ENCODE results near the gene ABCC8.

The ABCC8 gene

GRCh38 chr11:17476317-17477083, at the start of gene ABCC8:
ABCC8 (minus strand) TSS chr11:17476845; CDS start chr11:17476776, 69 bp downstream.
- TF ChIP-seq, protein P1, sequence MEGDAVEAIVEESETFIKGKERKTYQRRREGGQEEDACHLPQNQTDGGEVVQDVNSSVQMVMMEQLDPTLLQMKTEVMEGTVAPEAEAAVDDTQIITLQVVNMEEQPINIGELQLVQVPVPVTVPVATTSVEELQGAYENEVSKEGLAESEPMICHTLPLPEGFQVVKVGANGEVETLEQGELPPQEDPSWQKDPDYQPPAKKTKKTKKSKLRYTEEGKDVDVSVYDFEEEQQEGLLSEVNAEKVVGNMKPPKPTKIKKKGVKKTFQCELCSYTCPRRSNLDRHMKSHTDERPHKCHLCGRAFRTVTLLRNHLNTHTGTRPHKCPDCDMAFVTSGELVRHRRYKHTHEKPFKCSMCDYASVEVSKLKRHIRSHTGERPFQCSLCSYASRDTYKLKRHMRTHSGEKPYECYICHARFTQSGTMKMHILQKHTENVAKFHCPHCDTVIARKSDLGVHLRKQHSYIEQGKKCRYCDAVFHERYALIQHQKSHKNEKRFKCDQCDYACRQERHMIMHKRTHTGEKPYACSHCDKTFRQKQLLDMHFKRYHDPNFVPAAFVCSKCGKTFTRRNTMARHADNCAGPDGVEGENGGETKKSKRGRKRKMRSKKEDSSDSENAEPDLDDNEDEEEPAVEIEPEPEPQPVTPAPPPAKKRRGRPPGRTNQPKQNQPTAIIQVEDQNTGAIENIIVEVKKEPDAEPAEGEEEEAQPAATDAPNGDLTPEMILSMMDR (IDR thresholded peaks at IDR 0.05), result no peak

DNA sequence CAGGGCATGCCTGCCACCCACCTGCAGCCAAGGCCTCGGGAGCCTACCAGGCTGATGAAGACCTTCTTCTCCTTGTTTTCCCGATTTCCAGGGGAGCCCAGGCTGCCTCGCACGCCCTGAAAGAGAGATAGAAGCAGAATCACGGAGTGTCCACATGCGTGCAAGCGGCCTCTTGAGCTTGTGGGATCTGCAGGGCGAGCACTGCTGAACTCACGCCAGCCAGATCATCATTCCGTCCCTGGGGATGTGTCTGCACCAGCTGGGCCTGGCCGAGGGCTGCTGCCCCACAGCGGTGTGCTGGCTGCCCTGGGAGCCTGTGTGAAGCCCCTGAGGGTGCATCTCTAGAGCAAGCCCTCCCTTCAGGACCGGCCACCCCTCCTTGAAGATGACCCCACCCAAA, 49.7 kb upstream of the ABCC8 start:
- TF ChIP-seq, protein P1 (IDR thresholded peaks at IDR 0.05), result no peak

- TF ChIP-seq, protein P1 (IDR thresholded peaks at IDR 0.05), result no peak
These were observed 48.9 kb upstream of the ABCC8 start for GRCh38 chr11:17525570-17525969.

GRCh38 chr11:17524221-17524620, 47.6 kb upstream of the ABCC8 start:
- TF ChIP-seq, protein P1 (IDR thresholded peaks at IDR 0.05), result no peak

DNA sequence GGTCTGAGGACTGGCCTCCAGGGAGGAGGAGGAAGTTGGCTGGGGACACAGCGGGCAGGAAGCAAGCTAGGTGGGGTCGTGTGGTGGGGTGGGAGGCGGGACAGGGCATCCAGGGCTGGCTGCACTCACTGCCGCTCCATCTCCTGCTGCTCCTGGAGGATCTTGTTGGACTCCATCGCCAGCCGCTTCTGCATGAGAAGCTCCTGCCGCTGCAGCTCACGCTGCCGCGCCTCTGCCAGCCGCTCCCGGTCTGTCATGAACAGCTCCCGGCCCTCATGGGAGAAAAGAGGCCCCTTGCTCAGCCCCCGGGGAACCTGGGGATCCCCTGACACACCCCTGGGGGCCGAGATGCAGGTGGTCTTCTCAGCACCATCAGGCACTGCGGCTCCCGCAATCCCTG, 46.0 kb upstream of the ABCC8 start:
- TF ChIP-seq, protein P1 (IDR thresholded peaks at IDR 0.05), result no peak

DNA sequence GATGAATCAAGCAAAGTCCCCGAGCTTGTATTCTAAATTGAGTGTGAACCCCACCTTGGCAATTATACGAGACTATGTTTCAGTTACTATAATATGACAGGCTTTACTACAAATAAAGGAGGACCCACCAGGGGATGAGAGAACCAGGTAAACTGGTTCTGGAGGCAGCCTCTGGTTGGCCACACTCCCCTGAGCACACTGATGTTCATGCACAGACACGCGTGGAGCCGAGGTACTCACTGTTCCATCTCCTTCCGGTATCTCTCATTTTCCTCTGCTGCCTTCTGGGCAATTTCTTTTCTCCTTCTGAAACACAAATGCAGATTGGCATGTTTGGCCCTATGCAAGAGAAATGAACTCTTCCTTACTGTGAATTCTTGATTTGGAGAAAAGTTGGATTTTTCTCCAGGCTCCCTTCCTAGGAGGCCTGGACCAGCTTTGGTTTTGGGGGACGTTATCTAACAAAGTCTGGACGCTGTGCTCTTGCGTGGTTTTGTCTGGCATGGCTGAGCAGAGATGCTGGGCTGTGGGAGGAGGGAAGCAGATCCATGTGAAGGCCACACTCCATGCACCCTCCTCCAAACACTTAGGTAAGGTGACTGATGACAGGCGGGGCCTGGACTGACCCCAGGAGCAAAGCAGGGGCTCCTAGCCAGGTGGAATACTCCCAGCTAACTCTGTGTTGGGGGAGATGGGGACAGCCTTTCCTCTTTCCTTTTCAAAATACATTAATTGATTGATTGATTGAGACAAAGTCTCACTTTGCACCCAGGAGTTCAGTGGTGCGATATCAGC, 44.7 kb upstream of the ABCC8 start:
- TF ChIP-seq, protein P1 (IDR thresholded peaks at IDR 0.05), result no peak

- TF ChIP-seq, protein P1 (IDR thresholded peaks at IDR 0.05), result no peak
These were observed 42.6 kb upstream of the ABCC8 start for GRCh38 chr11:17519061-17519885.

Measured in LNCAP (cell line).